ENCODE data around the gene MMP1. TPM values are rescaled to one million over a fixed set of nuclear protein-coding genes. Genes with fewer than 3 reads are reported as not detected.

The MMP1 gene
- total and polyA plus RNA-seq, 2 of the 13 experiments (the other 11 are each of a cell fraction or from before 2014, with no cell fraction given): 0.09 to 0.21 TPM

DNA sequence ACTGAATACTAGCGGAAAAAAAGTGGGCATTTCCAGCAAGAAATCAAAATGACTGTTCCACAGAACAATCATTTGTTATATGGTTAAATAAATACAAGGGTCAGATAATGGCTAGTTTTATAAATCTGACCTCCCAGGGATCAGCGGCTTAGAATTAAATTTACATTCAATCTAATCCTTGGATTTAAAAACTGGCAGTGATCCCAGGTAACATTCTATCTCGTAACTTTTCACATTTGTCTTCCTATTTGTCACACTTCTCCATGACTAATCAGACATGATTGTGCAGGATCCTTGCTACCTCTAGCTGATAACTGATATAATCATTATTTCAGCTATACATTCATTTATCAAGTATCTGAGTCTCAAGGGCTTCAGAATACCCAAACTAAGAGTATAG is 48.3 kb upstream of the MMP1 start:
- H3K79me2 ChIP-seq (ENCODE audit: insufficient read depth, low read length): no peaks in the 10 kb centered on the region
- CTCF ChIA-PET (ENCODE audit: low intra/inter-chr PET ratio, low total read pairs): no interaction called here
- BruUV-seq (replicated peaks): no TSS peak
- FAIRE-seq: no peak
- no peaks in the 10 kb centered on the region for H3K36me3 ChIP-seq (replicated peaks in 1 of 2; ENCODE audit: control insufficient read depth in 1 of 2, insufficient read depth in 2 of 2, low read length in 2 of 2)
- intact Hi-C loops (cut with micrococcal nuclease; ENCODE audit: unreplicated experiment): no loop called here
- H3K4me2 ChIP-seq (ENCODE audit: low read depth, low read length): no peak overlapping the region
- no peak for ATAC-seq
- no peak overlapping the region for H3K9ac ChIP-seq (ENCODE audit: insufficient read depth, low read depth, low read length)
- no peaks in the 10 kb centered on the region for H3K27me3 ChIP-seq (ENCODE audit: control insufficient read depth in 1 of 2, insufficient read depth in 2 of 2, low read length in 2 of 2)
- no peak overlapping the region for H3K4me3 ChIP-seq (replicated peaks in 1 of 3; ENCODE audit: insufficient read depth in 1 of 3, low read depth in 2 of 3, low read length in 3 of 3)
- H3K9me3 ChIP-seq (ENCODE audit: low read length): no peaks in the 10 kb centered on the region
- in situ Hi-C loops (cut with HindIII; ENCODE audit: extremely low pct_ligation_motif_present, low pct_unique_long_range_greater_than_20kb): no loop called here
- 20% methylated on average over 3 of the region's 3 CpGs for WGBS (ENCODE audit: low lambda C conversion rate)
- no peak overlapping the region for H2AFZ ChIP-seq (ENCODE audit: low read length)
- no peaks in the 10 kb centered on the region for H3K4me1 ChIP-seq (ENCODE audit: insufficient read depth, low read length)
- TF ChIP-seq TP53 (CRISPR knock-in tag; conservative IDR thresholded peaks at IDR 0.05) (no peak), AHR (CRISPR knock-in tag; IDR thresholded peaks at IDR 0.05) (no peak), SAP130 (CRISPR knock-in tag; IDR thresholded peaks at IDR 0.05; ENCODE audit: low read depth) (no peak)
- TF ChIP-seq, protein P1, sequence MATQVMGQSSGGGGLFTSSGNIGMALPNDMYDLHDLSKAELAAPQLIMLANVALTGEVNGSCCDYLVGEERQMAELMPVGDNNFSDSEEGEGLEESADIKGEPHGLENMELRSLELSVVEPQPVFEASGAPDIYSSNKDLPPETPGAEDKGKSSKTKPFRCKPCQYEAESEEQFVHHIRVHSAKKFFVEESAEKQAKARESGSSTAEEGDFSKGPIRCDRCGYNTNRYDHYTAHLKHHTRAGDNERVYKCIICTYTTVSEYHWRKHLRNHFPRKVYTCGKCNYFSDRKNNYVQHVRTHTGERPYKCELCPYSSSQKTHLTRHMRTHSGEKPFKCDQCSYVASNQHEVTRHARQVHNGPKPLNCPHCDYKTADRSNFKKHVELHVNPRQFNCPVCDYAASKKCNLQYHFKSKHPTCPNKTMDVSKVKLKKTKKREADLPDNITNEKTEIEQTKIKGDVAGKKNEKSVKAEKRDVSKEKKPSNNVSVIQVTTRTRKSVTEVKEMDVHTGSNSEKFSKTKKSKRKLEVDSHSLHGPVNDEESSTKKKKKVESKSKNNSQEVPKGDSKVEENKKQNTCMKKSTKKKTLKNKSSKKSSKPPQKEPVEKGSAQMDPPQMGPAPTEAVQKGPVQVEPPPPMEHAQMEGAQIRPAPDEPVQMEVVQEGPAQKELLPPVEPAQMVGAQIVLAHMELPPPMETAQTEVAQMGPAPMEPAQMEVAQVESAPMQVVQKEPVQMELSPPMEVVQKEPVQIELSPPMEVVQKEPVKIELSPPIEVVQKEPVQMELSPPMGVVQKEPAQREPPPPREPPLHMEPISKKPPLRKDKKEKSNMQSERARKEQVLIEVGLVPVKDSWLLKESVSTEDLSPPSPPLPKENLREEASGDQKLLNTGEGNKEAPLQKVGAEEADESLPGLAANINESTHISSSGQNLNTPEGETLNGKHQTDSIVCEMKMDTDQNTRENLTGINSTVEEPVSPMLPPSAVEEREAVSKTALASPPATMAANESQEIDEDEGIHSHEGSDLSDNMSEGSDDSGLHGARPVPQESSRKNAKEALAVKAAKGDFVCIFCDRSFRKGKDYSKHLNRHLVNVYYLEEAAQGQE (IDR thresholded peaks at IDR 0.05; ENCODE audit: borderline replicate concordance in 1 of 2, low read depth in 1 of 2, low read length in 2 of 2): no peak
- TF ChIP-seq, protein P2, sequence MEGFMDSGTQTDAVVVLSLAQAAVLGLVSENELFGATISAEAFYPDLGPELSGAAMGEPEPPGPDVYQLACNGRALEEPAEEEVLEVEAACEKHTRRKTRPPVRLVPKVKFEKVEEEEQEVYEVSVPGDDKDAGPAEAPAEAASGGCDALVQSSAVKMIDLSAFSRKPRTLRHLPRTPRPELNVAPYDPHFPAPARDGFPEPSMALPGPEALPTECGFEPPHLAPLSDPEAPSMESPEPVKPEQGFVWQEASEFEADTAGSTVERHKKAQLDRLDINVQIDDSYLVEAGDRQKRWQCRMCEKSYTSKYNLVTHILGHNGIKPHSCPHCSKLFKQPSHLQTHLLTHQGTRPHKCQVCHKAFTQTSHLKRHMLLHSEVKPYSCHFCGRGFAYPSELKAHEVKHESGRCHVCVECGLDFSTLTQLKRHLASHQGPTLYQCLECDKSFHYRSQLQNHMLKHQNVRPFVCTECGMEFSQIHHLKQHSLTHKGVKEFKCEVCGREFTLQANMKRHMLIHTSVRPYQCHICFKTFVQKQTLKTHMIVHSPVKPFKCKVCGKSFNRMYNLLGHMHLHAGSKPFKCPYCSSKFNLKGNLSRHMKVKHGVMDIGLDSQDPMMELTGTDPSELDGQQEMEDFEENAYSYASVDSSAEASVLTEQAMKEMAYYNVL (CRISPR knock-in tag; IDR thresholded peaks at IDR 0.05; ENCODE audit: borderline replicate concordance): no peak
- TF ChIP-seq, protein P3, sequence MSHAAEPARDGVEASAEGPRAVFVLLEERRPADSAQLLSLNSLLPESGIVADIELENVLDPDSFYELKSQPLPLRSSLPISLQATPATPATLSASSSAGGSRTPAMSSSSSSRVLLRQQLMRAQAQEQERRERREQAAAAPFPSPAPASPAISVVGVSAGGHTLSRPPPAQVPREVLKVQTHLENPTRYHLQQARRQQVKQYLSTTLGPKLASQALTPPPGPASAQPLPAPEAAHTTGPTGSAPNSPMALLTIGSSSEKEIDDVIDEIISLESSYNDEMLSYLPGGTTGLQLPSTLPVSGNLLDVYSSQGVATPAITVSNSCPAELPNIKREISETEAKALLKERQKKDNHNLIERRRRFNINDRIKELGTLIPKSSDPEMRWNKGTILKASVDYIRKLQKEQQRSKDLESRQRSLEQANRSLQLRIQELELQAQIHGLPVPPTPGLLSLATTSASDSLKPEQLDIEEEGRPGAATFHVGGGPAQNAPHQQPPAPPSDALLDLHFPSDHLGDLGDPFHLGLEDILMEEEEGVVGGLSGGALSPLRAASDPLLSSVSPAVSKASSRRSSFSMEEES (CRISPR knock-in tag; IDR thresholded peaks at IDR 0.05): no peak
- TF ChIP-seq, protein P4, sequence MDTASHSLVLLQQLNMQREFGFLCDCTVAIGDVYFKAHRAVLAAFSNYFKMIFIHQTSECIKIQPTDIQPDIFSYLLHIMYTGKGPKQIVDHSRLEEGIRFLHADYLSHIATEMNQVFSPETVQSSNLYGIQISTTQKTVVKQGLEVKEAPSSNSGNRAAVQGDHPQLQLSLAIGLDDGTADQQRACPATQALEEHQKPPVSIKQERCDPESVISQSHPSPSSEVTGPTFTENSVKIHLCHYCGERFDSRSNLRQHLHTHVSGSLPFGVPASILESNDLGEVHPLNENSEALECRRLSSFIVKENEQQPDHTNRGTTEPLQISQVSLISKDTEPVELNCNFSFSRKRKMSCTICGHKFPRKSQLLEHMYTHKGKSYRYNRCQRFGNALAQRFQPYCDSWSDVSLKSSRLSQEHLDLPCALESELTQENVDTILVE (CRISPR knock-in tag; IDR thresholded peaks at IDR 0.05): no peak
- H3K27ac ChIP-seq (ENCODE audit: extremely low read length, insufficient read depth, low read length): no peak overlapping the region
- DNase-seq (ENCODE audit: low spot score): no peak
- POLR2A ChIA-PET: no interaction called here
- H4K20me1 ChIP-seq (ENCODE audit: insufficient read depth, low read length): no peaks in the 10 kb centered on the region

Measured in HepG2 (cell line).